ENCODE measurements around the gene LAMC3.

- TF ChIP-seq CTCF (IDR thresholded peaks at IDR 0.05) (no peak), POLR2A (IDR thresholded peaks at IDR 0.05) (no peak), POLR2AphosphoS5 (IDR thresholded peaks at IDR 0.05) (no peak)
These were observed 1.7 kb downstream of the LAMC3 start for GRCh38 chr9:131010482-131011273.

Data from breast epithelium (tissue), 3 donors.